SK-N-SH (cell line): ENCODE data around the gene MTA3.

ENCODE experiments used
- CTCF ChIP-seq: fragments of 200-600 bp; sonication (generic); IDR thresholded peaks from 2 replicates; pipeline ENCODE4 v1.6.1; 2017; ENCODE audit warnings: antibody characterized with exemption, mild to moderate bottlenecking, moderate library complexity
- EP300 ChIP-seq, 2 experiments: IDR thresholded peaks; 2 replicates each; pipeline versions ENCODE4 v1.4.0 to v1.6.1; 2012; ENCODE audit warnings: borderline replicate concordance in 1 of 2, low read depth in 1 of 2, low read length in 1 of 2
- FOXM1 ChIP-seq: IDR thresholded peaks from 2 replicates; pipeline ENCODE4 v1.4.0; 2012; ENCODE audit warnings: low read depth, mild to moderate bottlenecking
- JUND ChIP-seq: IDR thresholded peaks from 2 replicates; pipeline ENCODE4 v1.4.0; 2012
- MAX ChIP-seq: IDR thresholded peaks from 2 replicates; pipeline ENCODE4 v1.4.0; 2012; ENCODE audit warnings: low read depth
- MXI1 ChIP-seq: IDR thresholded peaks from 2 replicates; pipeline ENCODE4 v1.6.1; 2012; ENCODE audit warnings: mild to moderate bottlenecking, low read depth, low read length, improper control_type of control experiment
- NFIC ChIP-seq: IDR thresholded peaks from 2 replicates; pipeline ENCODE4 v1.4.0; 2012; ENCODE audit warnings: borderline replicate concordance
- TAF1 ChIP-seq: IDR thresholded peaks from 2 replicates; pipeline ENCODE4 v1.6.1; 2012; ENCODE audit warnings: low read depth, mild to moderate bottlenecking, low read length, moderate library complexity, borderline replicate concordance
- TEAD4 ChIP-seq: IDR thresholded peaks from 2 replicates; pipeline ENCODE4 v1.4.0; 2012; ENCODE audit warnings: mild to moderate bottlenecking, borderline replicate concordance; ENCODE audit not compliant: insufficient read depth
- YY1 ChIP-seq: IDR thresholded peaks from 2 replicates; pipeline ENCODE4 v1.4.0; 2012; ENCODE audit warnings: low read depth, mild to moderate bottlenecking
- TF ChIP-seq, protein P1 (sequence below): IDR thresholded peaks from 2 replicates; pipeline ENCODE4 v1.4.0; 2012; ENCODE audit warnings: low read depth, borderline replicate concordance

- TF ChIP-seq EP300 (IDR thresholded peaks at IDR 0.05; ENCODE audit: borderline replicate concordance in 1 of 2, low read depth in 1 of 2, low read length in 1 of 2): no peak
- TF ChIP-seq NFIC: no peak
- no peak for TF ChIP-seq MAX
- TF ChIP-seq CTCF: no peak; the same call in 1 of the 2 replicates
- TF ChIP-seq, protein P1, sequence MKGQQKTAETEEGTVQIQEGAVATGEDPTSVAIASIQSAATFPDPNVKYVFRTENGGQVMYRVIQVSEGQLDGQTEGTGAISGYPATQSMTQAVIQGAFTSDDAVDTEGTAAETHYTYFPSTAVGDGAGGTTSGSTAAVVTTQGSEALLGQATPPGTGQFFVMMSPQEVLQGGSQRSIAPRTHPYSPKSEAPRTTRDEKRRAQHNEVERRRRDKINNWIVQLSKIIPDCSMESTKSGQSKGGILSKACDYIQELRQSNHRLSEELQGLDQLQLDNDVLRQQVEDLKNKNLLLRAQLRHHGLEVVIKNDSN: no peak
- TF ChIP-seq MXI1: no peak
- TF ChIP-seq JUND: no peak
- no peak for TF ChIP-seq TAF1
- TF ChIP-seq FOXM1: no peak
- TF ChIP-seq TEAD4: no peak
- TF ChIP-seq YY1: no peak
These were observed 82.6 kb downstream of the MTA3 start for GRCh38 chr2:42651057-42651456.
